GM12878 (cell line): ENCODE results near the gene RMC1. TPM values are rescaled to one million over a fixed set of nuclear protein-coding genes. Genes with fewer than 3 reads are reported as not detected.
A peak's percentile ranks its signal among the peaks of the same experiment; 100 is the strongest.

Experiments
- BCL11A ChIP-seq: IDR thresholded peaks from 2 replicates; pipeline ENCODE4 v1.6.1; 2011; ENCODE audit warnings: low read depth, low read length
- BRCA1 ChIP-seq: IDR thresholded peaks from 2 replicates; pipeline ENCODE4 v1.6.1; 2011; ENCODE audit warnings: low read depth, low read length, improper control_type of control experiment
- CBX3 ChIP-seq: fragments of 200-600 bp; sonication (generic); IDR thresholded peaks from 2 replicates; pipeline ENCODE4 v1.6.1; 2016; ENCODE audit warnings: low read depth, borderline replicate concordance
- CREM ChIP-seq: IDR thresholded peaks from 2 replicates; pipeline ENCODE4 v1.6.1; 2014; ENCODE audit warnings: antibody characterized with exemption, low read depth
- EED ChIP-seq: sonication (generic); IDR thresholded peaks from 2 replicates; pipeline ENCODE4 v1.6.1; 2016; ENCODE audit warnings: antibody characterized with exemption, low read depth
- EGR1 ChIP-seq, 2 experiments: IDR thresholded peaks; 1 replicate in 1 of 2; 2 replicates in 1 of 2; pipeline ENCODE4 v1.6.1; 2011 to 2012; ENCODE audit warnings: low read depth in 2 of 2, low read length in 2 of 2, borderline replicate concordance in 1 of 2, mild to moderate bottlenecking in 1 of 2, moderate library complexity in 1 of 2
- FOS ChIP-seq: IDR thresholded peaks from 3 replicates; pipeline ENCODE4 v1.6.1; 2011; ENCODE audit warnings: borderline replicate concordance; ENCODE audit not compliant: insufficient read length; ENCODE audit errors: extremely low read depth
- IKZF1 ChIP-seq: fragments of 450-650 bp; conservative IDR thresholded peaks from 2 replicates; pipeline ENCODE4 v1.6.1; 2017; ENCODE audit warnings: antibody characterized with exemption, mild to moderate bottlenecking
- IKZF2 ChIP-seq, 2 experiments: fragments of 450-650 bp; IDR thresholded peaks; 2 replicates each; pipeline ENCODE4 v1.6.1; 2017; ENCODE audit warnings: mild to moderate bottlenecking in 2 of 2, moderate library complexity in 2 of 2
- LARP7 ChIP-seq: fragments of 450-650 bp; IDR thresholded peaks from 2 replicates; pipeline ENCODE4 v1.6.1; 2017; ENCODE audit warnings: mild to moderate bottlenecking
- MLLT1 ChIP-seq: fragments of 450-650 bp; IDR thresholded peaks from 2 replicates; pipeline ENCODE4 v1.6.1; 2016; ENCODE audit warnings: mild to moderate bottlenecking
- NFIC ChIP-seq: IDR thresholded peaks from 2 replicates; pipeline ENCODE4 v1.6.1; 2012; ENCODE audit warnings: low read depth, mild to moderate bottlenecking, inconsistent platforms, low read length, moderate library complexity
- NFYB ChIP-seq: IDR thresholded peaks from 2 replicates; pipeline ENCODE4 v1.6.1; 2011; ENCODE audit warnings: low read depth, mild to moderate bottlenecking, low read length, improper control_type of control experiment, moderate library complexity; ENCODE audit not compliant: insufficient read depth
- POU2F2 ChIP-seq: IDR thresholded peaks from 3 replicates; pipeline ENCODE4 v1.6.1; 2011; ENCODE audit warnings: low read depth, mild to moderate bottlenecking, low read length, borderline replicate concordance
- RCOR1 ChIP-seq: conservative IDR thresholded peaks from 2 replicates; pipeline ENCODE4 v1.6.1; 2012; ENCODE audit warnings: low read depth, low read length, improper control_type of control experiment
- SMAD1 ChIP-seq: fragments of 450-650 bp; IDR thresholded peaks from 2 replicates; pipeline ENCODE4 v1.6.1; 2018; ENCODE audit warnings: mild to moderate bottlenecking, low read depth; ENCODE audit not compliant: partially characterized antibody
- ZNF384 ChIP-seq: IDR thresholded peaks from 2 replicates; pipeline ENCODE4 v1.6.1; 2012; ENCODE audit warnings: low read depth, mild to moderate bottlenecking, low read length, improper control_type of control experiment, borderline replicate concordance
- ZSCAN29 ChIP-seq: fragments of 450-650 bp; IDR thresholded peaks from 2 replicates; pipeline ENCODE4 v1.6.1; 2017; ENCODE audit warnings: mild to moderate bottlenecking, moderate library complexity
- ZZZ3 ChIP-seq: IDR thresholded peaks from 2 replicates; pipeline ENCODE4 v1.6.1; 2011; ENCODE audit warnings: low read depth; ENCODE audit not compliant: control insufficient read depth, insufficient read length
- polyA plus RNA-seq, 11 experiments: library from polyadenylated mRNA; depleted of rRNA in 4 of 11; unstranded in 6 of 11; stranded (reverse) in 5 of 11; fragments of >200 nt; fragmentation: Nextera tagmentation in 4 of 11; fragmentation: Illumina TruSeq in 1 of 11; extraction: Ambion mirVana in 4 of 11; extraction: Trizol in 1 of 11; gene quantifications; 1 replicate in 1 of 11; 2 replicates in 10 of 11; pipeline versions ENCODE4 v1.2.1 to v1.2.3, GENCODE V29; 2011 to 2016; ENCODE audit warnings: inconsistent platforms in 2 of 11, missing spikeins in 2 of 11, low read depth in 1 of 11
- total RNA-seq, 4 experiments: library from RNA; depleted of rRNA in 3 of 4; stranded (reverse); fragments of >200 nt in 3 of 4; fragmentation: Illumina TruSeq in 1 of 4; extraction: Trizol in 1 of 4; gene quantifications; 2 replicates each; pipeline versions ENCODE4 v1.2.1 to v1.2.3, GENCODE V29; 2013 to 2021
- TF ChIP-seq, protein P1 (sequence below): fragments of 450-650 bp; IDR thresholded peaks from 2 replicates; pipeline ENCODE4 v1.6.1; 2017; ENCODE audit warnings: borderline replicate concordance

RMC1 gene
- total and polyA plus RNA-seq, 10 of the 15 experiments (the other 5 are each of a cell fraction or from before 2014, with no cell fraction given) = 8.4 to 57.6 (median 42.5) TPM

DNA sequence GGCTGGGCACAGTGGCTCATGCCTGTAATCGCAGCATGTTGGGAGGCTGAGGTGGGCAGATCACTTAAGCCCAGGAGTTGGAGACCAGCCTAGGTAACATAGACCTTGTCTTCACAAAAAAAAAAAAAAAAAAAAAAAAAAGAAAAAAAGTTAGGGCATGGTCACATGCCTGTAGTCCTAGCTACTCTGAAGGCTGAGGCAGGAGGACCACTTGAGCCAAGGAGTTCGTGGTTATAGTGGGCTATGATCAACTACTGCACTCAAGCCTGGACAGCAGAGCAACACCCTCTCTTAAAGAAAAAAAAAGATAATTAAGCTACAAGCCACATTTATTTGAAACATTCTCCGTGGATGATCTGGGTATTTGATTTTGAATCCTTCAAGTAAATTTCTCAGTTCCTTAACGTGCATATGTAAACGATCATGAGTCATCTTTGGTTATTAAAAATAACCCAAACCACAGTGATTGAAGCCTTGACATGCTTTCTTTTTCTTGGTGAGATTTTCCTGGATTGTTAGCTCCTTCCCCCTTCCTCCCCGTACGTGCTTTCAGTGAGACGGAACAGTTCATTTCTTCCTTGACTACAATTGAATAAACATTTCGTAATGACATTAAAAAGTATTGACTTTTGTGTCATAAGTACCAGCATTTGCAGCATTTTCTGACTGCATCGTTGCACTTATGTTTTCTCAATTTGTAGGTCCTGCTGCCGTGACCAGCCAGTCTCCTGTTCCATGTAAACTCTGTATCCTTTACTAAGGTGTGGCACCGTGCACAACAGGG, 20.3 kb downstream of the RMC1 start (continued):
- TF ChIP-seq ZSCAN29 (no peak), BCL11A (0 out of 2 replicates have a peak, but pooled peaks have one; percentile 11), ZZZ3 (no peak), FOS (no peak), EED (no peak; the same call in 1 of the 2 replicates), BRCA1 (no peak), RCOR1 (no peak), EGR1 (IDR thresholded peaks at IDR 0.05; ENCODE audit: borderline replicate concordance in 1 of 2, low read depth in 2 of 2, low read length in 2 of 2) (no peak), CBX3 (no peak), POU2F2 (peak; percentile 81; the same call in 2 of the 3 replicates), NFYB (no peak), IKZF1 (0 out of 2 replicates have a peak, but pooled peaks have one; percentile 20), NFIC (peak; percentile 59; the same call in 1 of the 2 replicates), LARP7 (no peak), CREM (no peak), SMAD1 (no peak), MLLT1 (0 out of 2 replicates have a peak, but pooled peaks have one; percentile 20), ZNF384 (peak; percentile 55), IKZF2 (IDR thresholded peaks at IDR 0.05) (peak in 1 of 2 experiments; percentile 44; a peak in 2 of 4 replicates)
- TF ChIP-seq, protein P1, sequence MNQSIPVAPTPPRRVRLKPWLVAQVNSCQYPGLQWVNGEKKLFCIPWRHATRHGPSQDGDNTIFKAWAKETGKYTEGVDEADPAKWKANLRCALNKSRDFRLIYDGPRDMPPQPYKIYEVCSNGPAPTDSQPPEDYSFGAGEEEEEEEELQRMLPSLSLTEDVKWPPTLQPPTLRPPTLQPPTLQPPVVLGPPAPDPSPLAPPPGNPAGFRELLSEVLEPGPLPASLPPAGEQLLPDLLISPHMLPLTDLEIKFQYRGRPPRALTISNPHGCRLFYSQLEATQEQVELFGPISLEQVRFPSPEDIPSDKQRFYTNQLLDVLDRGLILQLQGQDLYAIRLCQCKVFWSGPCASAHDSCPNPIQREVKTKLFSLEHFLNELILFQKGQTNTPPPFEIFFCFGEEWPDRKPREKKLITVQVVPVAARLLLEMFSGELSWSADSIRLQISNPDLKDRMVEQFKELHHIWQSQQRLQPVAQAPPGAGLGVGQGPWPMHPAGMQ = no peak
